ENCODE results near the gene PLCB2.

PLCB2 gene

DNA sequence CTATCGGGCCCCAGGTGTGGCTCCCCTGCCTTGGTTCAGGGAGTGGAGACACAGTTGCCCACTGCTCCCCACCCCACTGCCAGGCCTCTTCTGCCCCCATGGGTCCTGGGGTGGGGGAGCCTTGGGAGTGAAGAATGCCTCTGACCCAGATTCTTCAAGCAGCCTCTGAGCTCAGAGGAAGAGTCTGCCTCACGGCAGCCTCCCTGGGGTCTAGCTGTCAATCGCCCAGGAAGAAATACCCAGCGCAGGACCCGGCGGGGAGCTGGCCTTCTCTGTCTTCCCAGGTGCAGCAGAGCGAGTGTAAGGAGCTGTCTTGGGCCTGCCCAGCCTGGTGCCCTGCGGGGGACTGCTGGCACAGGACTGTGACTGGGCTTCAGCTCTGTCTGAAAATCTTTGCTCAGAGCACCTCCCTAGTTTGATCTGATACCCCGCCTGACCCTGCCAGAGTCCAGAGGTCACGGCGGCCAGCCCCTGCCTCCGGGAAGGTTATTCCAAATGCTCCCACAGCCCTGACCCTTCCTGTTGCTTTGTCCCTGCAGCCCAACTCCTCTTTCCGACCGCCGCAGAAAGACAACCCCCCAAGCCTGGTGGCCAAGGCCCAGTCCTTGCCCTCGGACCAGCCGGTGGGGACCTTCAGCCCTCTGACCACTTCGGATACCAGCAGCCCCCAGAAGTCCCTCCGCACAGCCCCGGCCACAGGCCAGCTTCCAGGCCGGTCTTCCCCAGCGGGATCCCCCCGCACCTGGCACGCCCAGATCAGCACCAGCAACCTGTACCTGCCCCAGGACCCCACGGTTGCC, 35.9 kb downstream of the PLCB2 start:
- no peak for DNase-seq (ENCODE audit: low read depth)

DNA sequence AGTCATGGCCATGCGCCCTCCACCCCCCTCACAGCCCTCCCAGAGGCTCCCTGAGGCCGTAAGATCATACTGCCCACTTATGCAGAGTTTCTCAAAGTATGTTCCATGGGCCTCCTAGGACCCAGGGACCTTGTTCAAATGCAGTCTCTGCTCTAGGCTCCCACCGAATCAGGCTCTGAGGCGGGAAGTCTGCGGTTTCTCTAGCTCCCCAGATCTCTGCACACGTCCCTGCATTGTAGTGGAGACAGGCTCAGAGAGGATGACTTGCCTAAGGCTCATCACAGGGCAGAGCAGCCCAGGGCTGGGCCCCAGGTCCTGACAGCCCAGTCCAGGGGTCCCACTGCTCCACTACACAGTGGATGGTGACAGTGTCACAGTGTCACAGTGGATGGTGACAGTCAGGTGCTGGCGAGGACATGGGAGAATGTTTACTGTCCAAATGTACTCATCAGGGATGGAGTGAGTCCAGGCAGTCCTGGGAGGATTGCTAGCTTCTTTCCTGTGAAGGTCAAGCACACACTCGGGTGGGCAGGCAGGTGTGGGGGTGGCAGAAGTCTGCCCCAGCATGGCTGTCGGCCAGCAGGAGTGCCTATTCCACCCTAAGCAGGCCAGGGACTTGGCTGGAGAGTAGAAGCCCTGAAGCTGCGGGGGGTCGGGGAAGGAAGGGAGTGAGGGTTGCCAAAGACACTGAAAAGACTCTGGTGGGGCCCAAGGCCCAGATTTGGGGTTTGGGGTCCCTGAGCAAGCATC, 37.3 kb downstream of the PLCB2 start:
- no peak for DNase-seq (ENCODE audit: low read depth)

DNA sequence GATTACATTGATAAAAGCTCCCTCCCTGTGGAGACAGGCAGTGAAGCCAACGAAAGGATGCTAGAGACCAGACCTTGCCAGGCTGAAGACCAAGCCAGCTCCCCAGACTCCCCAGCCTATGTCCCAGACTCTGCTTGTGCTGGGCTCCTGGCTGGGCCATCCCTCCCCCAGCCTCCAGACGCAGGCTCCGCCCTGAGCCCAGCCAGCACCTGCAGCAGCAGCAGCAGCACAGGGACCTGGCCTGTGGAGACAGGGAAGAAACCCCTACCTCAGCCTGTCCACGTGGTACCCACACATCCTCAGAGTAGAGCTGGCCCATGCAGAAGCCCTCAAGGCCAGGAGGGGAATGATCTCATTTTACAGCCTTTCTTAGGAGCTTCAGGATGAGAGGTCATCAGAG, 38.1 kb downstream of the PLCB2 start:
- DNase-seq (ENCODE audit: low read depth), result no peak

DNA sequence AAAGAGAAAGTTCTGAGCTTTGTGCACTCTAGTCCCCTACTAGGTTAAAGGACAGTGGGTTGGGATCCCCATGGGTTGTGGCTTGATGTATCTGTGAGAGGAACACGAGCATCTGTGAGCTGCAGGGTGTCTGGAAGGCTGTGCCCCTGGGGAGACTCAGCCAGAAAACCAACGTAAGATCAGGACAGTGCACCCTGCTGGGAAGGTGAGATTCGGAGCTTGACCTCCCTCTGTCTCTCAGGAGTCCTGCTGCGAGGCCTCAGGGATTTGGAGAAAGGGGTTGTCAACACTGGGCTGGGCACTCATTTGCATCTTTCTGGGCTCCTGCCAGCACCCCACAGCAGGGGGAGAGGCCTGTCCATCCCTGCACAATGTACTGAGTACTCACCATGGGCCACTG, 40.1 kb downstream of the PLCB2 start:
- no peak for DNase-seq (ENCODE audit: low read depth)

DNA sequence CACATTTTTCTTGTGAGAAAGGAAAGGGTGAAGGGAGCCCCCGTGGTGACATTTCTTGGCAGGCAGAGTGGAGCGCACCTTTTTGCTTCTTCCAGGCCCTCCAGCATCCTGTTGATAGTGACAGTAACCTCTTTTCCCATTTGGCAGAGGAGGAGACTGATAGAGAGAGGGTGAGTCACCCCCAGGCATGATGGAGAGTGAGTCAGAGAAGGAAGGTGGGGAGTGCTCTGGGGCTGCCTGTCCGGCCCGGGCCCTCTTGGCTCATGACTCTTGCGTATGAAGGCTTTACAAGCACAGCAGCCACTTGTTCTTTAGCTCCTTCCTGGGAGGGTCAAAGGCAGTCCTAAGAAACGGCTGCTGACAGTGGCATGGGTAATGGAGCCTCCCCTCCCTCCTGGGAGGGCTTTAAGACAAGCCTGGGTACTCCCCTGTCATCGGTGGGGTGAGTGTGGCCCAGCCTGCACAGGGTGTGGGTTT, 40.9 kb downstream of the PLCB2 start:
- DNase-seq (ENCODE audit: low read depth), result no peak

DNA sequence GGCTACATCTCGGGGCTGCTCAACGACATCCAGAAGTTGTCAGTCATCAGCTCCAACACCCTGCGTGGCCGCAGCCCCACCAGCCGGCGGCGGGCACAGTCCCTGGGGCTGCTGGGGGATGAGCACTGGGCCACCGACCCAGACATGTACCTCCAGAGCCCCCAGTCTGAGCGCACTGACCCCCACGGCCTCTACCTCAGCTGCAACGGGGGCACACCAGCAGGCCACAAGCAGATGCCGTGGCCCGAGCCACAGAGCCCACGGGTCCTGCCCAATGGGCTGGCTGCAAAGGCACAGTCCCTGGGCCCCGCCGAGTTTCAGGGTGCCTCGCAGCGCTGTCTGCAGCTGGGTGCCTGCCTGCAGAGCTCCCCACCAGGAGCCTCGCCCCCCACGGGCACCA, 41.9 kb downstream of the PLCB2 start:
- no peak for DNase-seq (ENCODE audit: low read depth)

DNA sequence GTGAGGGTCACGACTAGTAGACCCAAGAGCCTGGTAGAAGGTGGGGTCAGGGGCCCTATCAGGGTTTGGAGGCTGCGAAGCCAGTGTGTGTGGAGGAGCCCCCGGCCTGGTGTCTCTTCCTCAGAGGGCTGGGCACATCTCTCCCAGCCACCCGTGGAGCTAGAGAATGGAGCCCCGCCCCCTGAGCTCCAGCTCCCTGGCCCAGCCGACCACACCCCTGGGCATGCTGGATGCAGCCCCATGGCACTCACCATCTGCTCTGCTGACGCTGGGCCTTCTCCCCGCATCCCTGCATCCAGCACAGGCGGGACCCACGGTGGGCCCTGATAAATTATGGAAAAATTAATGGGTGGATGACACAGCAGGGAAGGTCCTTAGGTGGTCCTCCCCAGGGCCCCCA, 42.4 kb downstream of the PLCB2 start:
- DNase-seq (ENCODE audit: low read depth), result no peak

DNA sequence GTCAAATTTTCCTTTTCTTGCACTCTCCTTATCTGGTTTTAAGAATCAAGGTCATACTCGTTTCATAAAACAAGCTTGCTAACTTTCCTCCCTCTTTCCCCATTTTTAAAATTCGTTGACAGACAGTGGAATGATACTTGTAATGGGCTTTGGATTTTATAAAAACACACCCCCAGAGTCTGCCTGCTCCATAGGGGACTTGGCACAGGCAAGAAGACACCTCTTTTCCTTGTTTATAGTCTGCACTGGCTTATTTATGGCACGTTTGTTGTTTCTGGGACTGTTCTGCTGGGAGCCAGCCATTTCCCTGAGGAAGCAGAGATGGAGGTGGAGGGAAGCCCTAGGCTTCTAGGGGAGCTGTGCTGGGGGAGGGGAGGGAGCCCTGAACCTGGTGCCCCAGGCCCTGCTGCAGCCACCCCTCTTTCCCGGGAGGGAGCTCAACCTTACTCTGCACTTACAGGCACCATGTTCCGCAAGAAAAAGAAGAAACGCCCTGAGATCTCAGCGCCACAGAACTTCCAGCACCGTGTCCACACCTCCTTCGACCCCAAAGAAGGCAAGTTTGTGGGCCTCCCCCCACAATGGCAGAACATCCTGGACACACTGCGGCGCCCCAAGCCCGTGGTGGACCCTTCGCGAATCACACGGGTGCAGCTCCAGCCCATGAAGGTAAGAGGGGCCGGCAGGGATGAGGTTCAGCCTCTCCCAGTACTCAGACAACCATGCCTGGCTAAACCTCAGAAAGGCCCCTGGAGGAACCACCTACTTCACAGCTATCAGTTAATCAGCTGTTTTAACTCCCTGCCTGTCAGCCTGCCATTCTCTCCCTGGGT, 43.2 kb downstream of the PLCB2 start:
- DNase-seq (ENCODE audit: low read depth), result no peak

DNA sequence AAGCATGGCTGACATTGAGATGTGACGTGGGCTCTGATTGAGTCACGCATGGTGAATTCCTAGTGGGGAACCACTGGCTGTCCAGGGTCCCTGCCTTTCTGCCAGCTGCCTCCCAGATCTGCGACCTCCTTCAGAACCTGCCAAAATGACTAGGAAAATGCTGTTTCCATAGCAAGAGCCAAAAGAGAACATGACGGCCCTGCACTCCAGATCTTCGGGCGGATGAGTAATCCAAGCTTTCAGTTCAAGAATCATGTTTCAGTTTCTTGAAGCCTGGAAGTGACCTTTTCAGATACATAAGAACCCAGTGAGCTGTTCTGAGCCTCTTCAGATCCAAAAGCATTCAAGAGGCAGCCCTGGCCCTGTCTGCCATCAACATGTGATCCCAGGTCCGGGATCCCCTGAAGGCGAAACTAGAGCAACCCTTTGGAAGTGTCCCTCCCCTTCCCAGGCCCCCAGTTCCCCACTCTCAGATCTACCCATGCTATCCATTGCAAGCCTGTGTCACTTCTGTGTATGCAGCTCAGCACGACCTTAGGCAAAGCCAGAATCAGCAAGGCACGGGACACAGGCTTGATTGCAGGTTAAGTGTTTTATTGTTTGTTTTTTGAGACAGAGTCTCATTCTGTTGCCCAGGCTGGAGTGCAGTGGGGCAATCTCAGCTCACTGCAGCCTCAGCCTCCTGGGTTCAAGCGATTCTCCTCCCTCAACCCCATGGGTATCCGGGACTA, 44.5 kb downstream of the PLCB2 start:
- no peak for DNase-seq (ENCODE audit: low read depth)

DNA sequence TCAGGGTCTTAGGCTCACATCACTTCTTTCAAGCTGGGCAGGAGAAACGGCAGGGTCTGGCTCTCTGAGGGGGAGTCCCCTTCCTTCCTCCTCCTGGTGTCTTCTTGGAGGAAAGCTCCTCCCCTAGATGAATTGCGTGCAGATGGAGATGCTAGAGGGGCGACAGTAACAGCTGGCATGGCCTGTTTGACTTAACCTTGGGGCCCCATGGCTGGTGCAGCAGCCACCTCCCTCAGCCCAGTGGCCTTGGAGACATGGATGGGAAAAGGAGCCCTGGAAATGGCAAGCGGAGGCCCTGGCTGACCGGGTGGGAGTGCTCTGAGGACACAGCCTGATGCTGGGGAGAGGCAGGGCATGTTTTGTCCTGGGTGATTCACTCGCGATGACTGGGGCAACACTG, 48.7 kb downstream of the PLCB2 start:
- no peak for DNase-seq (ENCODE audit: low read depth)

DNA sequence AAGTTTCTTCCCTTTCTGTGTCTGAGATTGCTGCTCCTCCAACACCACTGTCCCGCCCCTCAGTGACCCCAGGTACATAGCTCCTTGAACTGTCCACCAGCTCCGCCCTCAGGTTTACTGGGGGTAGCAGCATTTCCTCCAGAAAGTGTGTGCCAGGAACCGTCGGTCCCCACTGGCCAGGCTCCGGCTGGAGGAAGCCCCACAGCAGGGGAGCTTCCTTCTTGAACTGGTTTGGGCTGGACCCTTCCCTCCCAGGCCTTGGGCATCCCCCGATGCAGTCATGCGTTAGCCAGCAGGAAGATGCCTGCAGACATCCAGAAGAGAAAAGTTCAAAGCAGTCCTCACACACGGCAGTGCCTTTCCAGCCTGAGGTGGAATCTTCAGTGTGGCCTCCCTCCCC, 49.2 kb downstream of the PLCB2 start:
- DNase-seq (ENCODE audit: low read depth), result no peak

DNA sequence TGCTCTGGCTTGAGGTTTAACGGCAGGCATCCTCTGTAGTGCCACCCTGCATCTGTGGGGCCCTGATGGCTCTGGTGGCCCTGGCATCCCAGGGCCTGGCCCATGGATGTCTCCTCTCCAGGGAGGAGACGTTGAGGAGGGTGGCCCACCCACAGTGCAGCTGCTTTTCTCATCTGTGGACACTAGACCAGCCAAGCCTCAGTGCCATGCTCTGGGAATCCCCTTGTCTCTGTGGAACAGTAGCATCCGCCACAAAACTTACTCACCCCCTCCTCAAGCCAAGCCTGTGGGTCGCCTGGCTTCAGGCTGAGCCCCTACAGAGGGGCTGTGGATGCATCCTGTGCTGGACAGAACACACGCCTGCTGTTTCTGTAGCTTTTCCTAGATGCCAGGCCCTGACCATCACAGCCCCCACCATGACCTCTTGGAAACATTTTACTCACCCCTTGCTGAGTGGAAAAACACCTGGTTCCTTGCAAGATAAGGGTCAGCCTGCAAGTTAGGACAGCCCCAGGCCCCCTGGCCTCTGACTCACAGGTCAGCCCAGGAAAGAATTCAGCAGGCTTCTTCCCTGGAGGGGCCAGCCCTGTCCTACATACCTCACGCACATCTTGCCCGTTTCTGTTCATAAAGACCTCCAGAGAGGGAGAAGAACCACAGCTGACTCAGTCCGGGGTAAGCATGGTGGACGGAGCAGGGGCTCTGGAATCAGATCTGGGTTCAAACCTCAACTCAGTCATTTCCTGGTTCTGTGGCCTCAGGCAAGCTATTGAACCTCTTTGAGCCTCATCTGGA, 49.9 kb downstream of the PLCB2 start:
- DNase-seq (ENCODE audit: low read depth), result no peak

DNA sequence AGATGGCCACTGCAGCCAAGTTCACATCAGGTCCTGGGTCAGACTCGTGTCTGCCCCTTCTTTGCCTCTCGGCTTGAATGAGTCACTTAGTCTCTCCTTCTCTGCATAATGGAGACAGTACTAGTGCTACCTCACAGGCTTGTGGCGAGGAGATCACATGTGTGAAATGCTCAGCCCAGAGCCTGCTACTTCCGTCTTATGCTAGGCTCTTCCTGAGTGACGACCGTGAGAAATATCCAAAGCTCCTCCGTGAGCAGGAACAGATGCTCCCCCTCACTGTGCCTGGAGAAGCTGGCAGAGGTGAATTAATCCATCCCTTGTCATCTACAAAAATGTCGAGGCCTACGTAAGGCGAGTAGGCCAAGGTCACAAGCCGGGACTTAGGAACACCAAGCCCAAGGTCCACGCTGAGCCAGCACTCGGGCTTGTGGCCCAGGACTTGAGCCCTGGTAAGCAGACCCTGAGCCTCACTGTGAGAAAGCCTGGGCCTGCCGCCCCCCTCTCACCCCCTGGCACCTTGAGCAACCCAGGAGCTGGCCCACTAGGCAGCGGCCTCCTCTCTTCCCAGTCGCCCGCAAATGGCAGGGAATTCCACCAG, 51.0 kb downstream of the PLCB2 start:
- DNase-seq (ENCODE audit: low read depth), result no peak

DNA sequence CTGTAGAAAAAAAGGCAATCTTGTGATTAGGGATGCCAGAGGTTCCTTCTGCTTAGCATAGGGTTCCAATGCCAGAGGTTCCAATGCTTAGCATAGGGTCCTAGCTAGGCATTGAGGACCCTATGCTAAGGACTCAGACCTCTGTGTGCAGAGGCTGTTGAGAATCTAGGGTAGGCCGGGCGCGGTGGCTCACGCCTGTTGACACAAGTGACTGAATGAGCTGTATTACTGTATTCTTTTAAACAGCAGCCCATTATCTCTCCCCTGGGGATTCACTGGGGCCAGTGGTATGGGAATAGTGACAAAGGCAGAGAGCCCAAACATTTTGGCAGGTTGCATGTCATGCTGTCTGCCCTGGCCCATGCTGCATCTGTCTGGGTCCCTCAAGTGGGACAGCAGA, 52.7 kb downstream of the PLCB2 start:
- DNase-seq (ENCODE audit: low read depth), result no peak

DNA sequence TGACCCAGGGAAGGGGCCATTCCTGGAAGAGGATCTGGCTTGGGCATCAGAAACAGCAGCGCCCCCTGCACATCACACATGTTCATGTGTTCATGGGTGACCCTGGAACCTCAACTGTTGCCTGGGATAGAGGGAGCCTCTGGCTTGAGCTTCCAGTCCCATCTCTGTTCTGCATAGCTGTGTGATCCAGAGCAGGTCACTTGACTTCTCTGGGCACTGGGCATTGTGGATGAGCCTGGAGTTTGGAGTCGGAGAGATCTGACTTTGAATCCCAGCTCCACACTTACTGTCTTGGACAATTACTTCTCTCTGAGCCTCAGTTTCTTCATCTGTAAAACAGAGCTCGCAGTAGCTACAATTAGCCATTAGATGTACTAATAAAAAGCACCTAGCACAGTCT, 53.3 kb downstream of the PLCB2 start:
- no peak for DNase-seq (ENCODE audit: low read depth)

DNA sequence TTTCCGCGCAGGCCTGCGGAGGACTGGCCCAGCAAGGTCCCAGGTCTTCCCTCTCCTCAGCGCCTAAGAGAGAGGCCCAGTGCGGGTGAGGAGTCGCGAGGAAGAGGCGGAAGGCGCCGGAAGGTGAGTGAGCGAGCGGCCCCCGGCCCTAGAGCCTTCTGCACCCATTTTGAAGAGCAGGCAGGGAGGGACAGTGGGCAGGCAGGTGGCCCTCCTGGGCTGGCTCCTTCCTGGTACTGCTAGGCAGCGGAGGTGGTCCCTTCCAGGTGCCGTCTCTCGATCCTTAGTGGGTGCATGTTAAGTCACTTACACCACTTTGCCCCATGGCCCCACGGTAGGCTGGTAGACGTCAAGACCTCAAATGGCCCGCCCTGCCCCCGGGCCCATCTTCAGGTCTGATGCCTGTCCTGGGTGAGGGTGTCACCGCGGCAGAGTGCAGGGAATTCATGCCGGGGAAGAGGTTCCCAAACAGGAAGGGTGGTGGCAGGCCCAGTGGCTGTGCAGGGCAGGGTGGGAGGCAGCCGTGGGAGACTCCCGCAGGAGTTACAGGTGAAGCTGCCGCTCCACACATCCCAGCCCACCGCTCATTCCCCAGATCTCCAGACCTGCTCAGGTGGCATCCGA, 54.5 kb downstream of the PLCB2 start:
- no peak for DNase-seq (ENCODE audit: low read depth)

DNA sequence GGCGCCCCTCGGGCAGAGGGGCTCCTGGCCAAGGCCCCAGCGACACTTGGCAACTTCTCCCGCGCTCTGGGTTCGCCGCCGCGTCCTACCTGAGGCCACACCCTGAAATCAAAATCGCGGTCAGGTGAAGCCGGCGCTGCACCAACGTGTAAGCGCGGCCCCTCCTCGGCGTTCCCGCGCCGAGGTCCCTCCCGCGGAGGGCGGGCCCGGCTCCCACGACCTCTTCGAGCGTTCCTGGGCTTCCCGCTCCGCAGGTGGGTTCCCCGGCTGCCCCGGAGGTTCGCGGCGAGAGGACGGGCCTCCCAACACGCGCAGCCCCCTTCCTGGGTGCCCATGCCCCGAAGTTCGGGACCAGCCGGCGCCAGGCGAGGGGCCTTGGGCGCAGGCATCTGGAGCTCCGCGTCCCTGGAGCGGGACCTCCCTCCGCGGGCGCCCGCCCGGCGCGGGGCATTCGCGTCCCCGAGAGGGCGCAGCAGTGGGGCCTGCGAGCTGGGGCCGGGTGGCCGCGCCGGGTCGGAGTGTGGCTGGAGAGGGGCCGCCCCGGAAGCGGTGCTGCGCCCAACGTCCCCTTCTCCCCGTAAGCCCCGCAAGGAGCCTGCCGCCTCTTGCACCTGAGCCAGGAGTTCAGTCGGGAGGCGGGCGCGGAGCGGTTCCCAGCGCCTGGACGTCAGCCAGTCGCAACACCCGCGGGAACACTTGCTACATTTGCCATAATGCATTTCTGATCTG, 55.1 kb downstream of the PLCB2 start:
- DNase-seq (ENCODE audit: low read depth), result no peak

DNA sequence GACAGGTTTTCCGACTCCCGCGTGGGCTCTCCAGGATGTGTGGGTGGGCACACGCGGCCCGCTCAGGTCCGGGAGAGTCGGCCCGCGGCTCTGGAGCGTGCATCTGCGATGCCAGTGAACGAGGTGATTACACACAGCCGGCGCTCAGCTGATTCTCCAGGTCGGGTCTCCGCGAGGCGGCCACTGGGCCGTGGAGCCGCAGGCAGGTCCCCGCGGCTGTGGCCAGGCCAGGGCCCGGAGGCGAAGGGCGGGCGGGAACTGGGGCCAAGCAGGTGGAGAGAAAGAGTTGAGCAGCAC, 55.6 kb downstream of the PLCB2 start:
- DNase-seq (ENCODE audit: low read depth), result no peak

DNA sequence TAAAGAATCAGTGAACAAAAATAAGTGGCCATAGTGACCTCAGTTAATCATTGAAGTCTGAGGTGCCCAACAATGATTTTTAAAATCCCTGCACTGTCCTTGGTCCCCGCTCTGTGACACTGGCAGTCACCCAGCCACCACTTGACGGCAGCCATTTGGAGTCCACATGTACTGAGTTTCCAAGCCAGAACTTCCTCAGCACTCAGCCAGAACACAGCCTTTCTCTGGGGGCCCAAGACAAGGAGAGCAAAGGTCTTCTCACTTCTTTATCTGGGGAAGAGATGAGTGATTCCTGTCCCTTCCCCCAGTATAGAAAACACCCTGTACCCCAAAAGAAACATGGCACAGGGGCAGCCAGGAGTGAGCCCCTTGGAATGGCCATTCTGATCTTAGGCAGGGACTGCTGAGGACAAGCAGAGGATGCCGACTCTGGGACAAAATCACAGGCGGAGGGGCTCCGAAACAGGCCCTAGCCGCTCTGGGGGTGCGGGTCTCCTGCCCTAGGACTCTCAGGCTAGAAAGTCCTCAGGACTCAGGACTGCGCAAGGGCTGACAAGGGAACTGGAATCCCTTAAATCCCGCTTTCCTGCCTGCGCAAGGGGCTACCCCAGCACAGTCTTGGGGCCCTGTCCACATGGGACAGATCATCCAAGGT, 56.1 kb downstream of the PLCB2 start:
- no peak for DNase-seq (ENCODE audit: low read depth)

Measured in activated T-cell treated with anti-CD3 and anti-CD28 coated beads for 1 hour (primary cell).